ENCODE data around the gene COL25A1. TPM values are rescaled to one million over a fixed set of nuclear protein-coding genes. Genes with fewer than 3 reads are reported as not detected.

The COL25A1 gene
- total RNA-seq, 1 experiment from 2014 or later = 4.2 TPM

- Histone ChIP-seq H3K23me2 (ENCODE audit: insufficient read length, low read depth, low read length, poor library complexity, severe bottlenecking) (no peaks in the 10 kb centered on the region), H2BK12ac (ENCODE audit: insufficient read length, low read depth, low read length) (no peak overlapping the region), H3K4ac (ENCODE audit: low read depth, low read length) (no peak overlapping the region), H4K91ac (ENCODE audit: insufficient read length, low read depth, low read length) (no peak overlapping the region), H2BK15ac (ENCODE audit: low read depth, low read length) (no peak overlapping the region), H2BK120ac (ENCODE audit: low read depth, low read length, poor library complexity, severe bottlenecking) (no peak overlapping the region), H4K8ac (replicated peaks; ENCODE audit: insufficient read length, low read depth, low read length) (no peak overlapping the region), H3K14ac (ENCODE audit: insufficient read depth, low read length) (no peak overlapping the region), H2BK20ac (ENCODE audit: low read depth, low read length, poor library complexity, severe bottlenecking) (no peak overlapping the region), H3T11ph (ENCODE audit: low read length) (no peak overlapping the region), H3K18ac (ENCODE audit: insufficient read length, low read depth, low read length) (no peak overlapping the region), H4K20me1 (ENCODE audit: control insufficient read depth, insufficient read depth, insufficient read length) (no peaks in the 10 kb centered on the region), H3K23ac (ENCODE audit: insufficient read length, low read depth, low read length) (no peak overlapping the region), H2AK5ac (ENCODE audit: insufficient read length, low read length) (no peak overlapping the region), H3K79me1 (ENCODE audit: insufficient read depth, low read depth, low read length, poor library complexity, severe bottlenecking) (no peaks in the 10 kb centered on the region), H3K56ac (ENCODE audit: insufficient read length, low read depth, low read length) (no peak overlapping the region), H3K79me2 (ENCODE audit: insufficient read depth, low read length) (no peaks in the 10 kb centered on the region), H4K5ac (ENCODE audit: insufficient read length, low read depth, low read length) (no peak overlapping the region), H3K9ac (ENCODE audit: extremely low read depth, insufficient read length, low read length) (no peak overlapping the region), H3K27me3 (ENCODE audit: insufficient read depth, low read length) (no peaks in the 10 kb centered on the region), H2AFZ (ENCODE audit: low read length) (no peak overlapping the region), H3K4me2 (ENCODE audit: insufficient read depth, insufficient read length, low read length) (no peak overlapping the region), H3K9me3 (ENCODE audit: control insufficient read depth, low read depth, low read length) (no peaks in the 10 kb centered on the region), H2BK5ac (ENCODE audit: insufficient read length, low read length) (no peak overlapping the region), H3K4me1 (ENCODE audit: insufficient read depth, low read length) (no peaks in the 10 kb centered on the region), H3K27ac (ENCODE audit: insufficient read length, low read depth, low read length) (no peak overlapping the region)
- Mint-ChIP-seq H3K36me3 (ENCODE audit: insufficient read depth in 1 of 3, low read depth in 3 of 3) (no peaks in the 10 kb centered on the region; a peak in 1 of 7 replicates), H3K27ac (no peak overlapping the region), H3K27me3 (ENCODE audit: low read depth) (no peaks in the 10 kb centered on the region; the same call in 1 of the 2 replicates), H3K9me3 (no peaks in the 10 kb centered on the region), H3K4me1 (no peaks in the 10 kb centered on the region), H3K4me3 (no peak overlapping the region)
- DNase-seq = no peak
- no peak for TF ChIP-seq CTCF (conservative IDR thresholded peaks at IDR 0.05)
These were observed 522.5 kb downstream of the COL25A1 start for GRCh38 chr4:108779958-108780357.
